KOPT-K1 (cell line): ENCODE data around the gene WIPF2.
A peak's percentile ranks its signal among the peaks of the same experiment; 100 is the strongest.

Experiments
- H3K27ac ChIP-seq: fragments of 200-600 bp; sonication (generic); 2 replicates; pipeline ENCODE4 v1.5.1; 2016; ENCODE audit warnings: antibody characterized with exemption, mild to moderate bottlenecking, low read depth, low read length; ENCODE audit not compliant: poor library complexity, severe bottlenecking
- H3K36me3 ChIP-seq: fragments of 200-600 bp; sonication (generic); 2 replicates; pipeline ENCODE4 v1.5.1; 2017; ENCODE audit warnings: antibody characterized with exemption, mild to moderate bottlenecking, low read length, moderate library complexity; ENCODE audit not compliant: insufficient read depth
- H3K9me3 ChIP-seq: fragments of 200-600 bp; sonication (generic); 2 replicates; pipeline ENCODE4 v1.5.1; 2017; ENCODE audit warnings: antibody characterized with exemption, low read length, mild to moderate bottlenecking; ENCODE audit not compliant: insufficient read depth, poor library complexity, severe bottlenecking

Gene WIPF2

GRCh38 chr17:40317880-40318829 lies 99.1 kb downstream of the WIPF2 start:
- Histone ChIP-seq H3K36me3 (no peaks in the 10 kb centered on the region), H3K9me3 (no peaks in the 10 kb centered on the region), H3K27ac (peak overlapping the region; percentile 69)

GRCh38 chr17:40318830-40319391 lies 99.8 kb downstream of the WIPF2 start:
- no peaks in the 10 kb centered on the region for H3K9me3 ChIP-seq
- H3K36me3 ChIP-seq: no peaks in the 10 kb centered on the region
- H3K27ac ChIP-seq: peak overlapping the region; percentile 69

- H3K9me3 ChIP-seq: no peaks in the 10 kb centered on the region
- H3K36me3 ChIP-seq: no peaks in the 10 kb centered on the region
- H3K27ac ChIP-seq: peak overlapping the region; percentile 80
Measured at GRCh38 chr17:40319651-40320540, 100.8 kb downstream of the WIPF2 start.

- no peaks in the 10 kb centered on the region for H3K9me3 ChIP-seq
- peak overlapping the region; percentile 80 for H3K27ac ChIP-seq
Measured at GRCh38 chr17:40320756-40321523, 101.8 kb downstream of the WIPF2 start.

GRCh38 chr17:40321524-40321929 lies 102.4 kb downstream of the WIPF2 start:
- Histone ChIP-seq H3K27ac (peak overlapping the region; percentile 80), H3K9me3 (no peaks in the 10 kb centered on the region), H3K36me3 (no peaks in the 10 kb centered on the region)

More at GRCh38 chr17:40320756-40321523, 101.8 kb downstream of the WIPF2 start:
- no peaks in the 10 kb centered on the region for H3K36me3 ChIP-seq

GRCh38 chr17:40321961-40322357 lies 102.9 kb downstream of the WIPF2 start:
- Histone ChIP-seq H3K36me3 (no peaks in the 10 kb centered on the region), H3K9me3 (no peaks in the 10 kb centered on the region), H3K27ac (peak overlapping the region; percentile 80)

- no peaks in the 10 kb centered on the region for H3K36me3 ChIP-seq
- peak overlapping the region; percentile 80 for H3K27ac ChIP-seq
Measured at GRCh38 chr17:40322358-40323315, 103.5 kb downstream of the WIPF2 start.

GRCh38 chr17:40323391-40324381 lies 104.6 kb downstream of the WIPF2 start:
- H3K27ac ChIP-seq: peak overlapping the region; percentile 80
- H3K36me3 ChIP-seq: no peaks in the 10 kb centered on the region

More at GRCh38 chr17:40322358-40323315, 103.5 kb downstream of the WIPF2 start:
- H3K9me3 ChIP-seq: no peaks in the 10 kb centered on the region

GRCh38 chr17:40325156-40326013 lies 106.3 kb downstream of the WIPF2 start:
- Histone ChIP-seq H3K27ac (peak overlapping the region; percentile 75), H3K9me3 (no peaks in the 10 kb centered on the region), H3K36me3 (no peaks in the 10 kb centered on the region)

More at GRCh38 chr17:40323391-40324381, 104.6 kb downstream of the WIPF2 start:
- H3K9me3 ChIP-seq: no peaks in the 10 kb centered on the region

GRCh38 chr17:40326014-40326831 lies 107.1 kb downstream of the WIPF2 start:
- Histone ChIP-seq H3K27ac (peak overlapping the region; percentile 75), H3K9me3 (no peaks in the 10 kb centered on the region), H3K36me3 (no peaks in the 10 kb centered on the region)

GRCh38 chr17:40326832-40327199 lies 107.7 kb downstream of the WIPF2 start:
- Histone ChIP-seq H3K27ac (peak overlapping the region; percentile 75), H3K36me3 (no peaks in the 10 kb centered on the region), H3K9me3 (no peaks in the 10 kb centered on the region)
